Gastroesophageal sphincter (tissue), 3 donors: ENCODE data around the gene UNC93B1.

ENCODE experiments used
- CTCF ChIP-seq, 4 experiments: fragments of 200-600 bp in 2 of 4; fragments of 450-650 bp in 2 of 4; sonication (generic) in 1 of 4; IDR thresholded peaks; one replicate each; pipeline ENCODE4 v1.5.1; 2017 to 2019; ENCODE audit warnings: antibody characterized with exemption in 4 of 4, mild to moderate bottlenecking in 2 of 4, moderate library complexity in 2 of 4
- EP300 ChIP-seq: sonication (generic); formaldehyde crosslinking; IDR thresholded peaks from one replicate; pipeline ENCODE4 v1.6.1; 2017; ENCODE audit warnings: antibody characterized with exemption, mild to moderate bottlenecking
- POLR2A ChIP-seq, 2 donors: fragments of 450-650 bp; IDR thresholded peaks; one replicate each; pipeline ENCODE4 v1.6.1; 2017; ENCODE audit warnings: antibody characterized with exemption in 2 of 2, mild to moderate bottlenecking in 2 of 2, moderate library complexity in 1 of 2
- POLR2AphosphoS5 ChIP-seq: sonication (generic); formaldehyde crosslinking; IDR thresholded peaks from one replicate; pipeline ENCODE4 v1.6.1; 2017; ENCODE audit warnings: antibody characterized with exemption

- TF ChIP-seq CTCF (IDR thresholded peaks at IDR 0.05), result no peak
- no peak for TF ChIP-seq POLR2A (IDR thresholded peaks at IDR 0.05)
- TF ChIP-seq POLR2AphosphoS5, result no peak
- TF ChIP-seq EP300, result no peak
Observed at GRCh38 chr11:68002575-68002937, 1.3 kb downstream of the UNC93B1 start.
